Liver (tissue), 9 donors: Measurements from ENCODE around the gene RPS6KA5. TPM values are rescaled to one million over a fixed set of nuclear protein-coding genes. Genes with fewer than 3 reads are reported as not detected.
"Not testable (repeated sequence)": the region's sequence is repeated elsewhere in the genome, so short reads cannot be mapped to it uniquely, and the experiment has no call there.

ENCODE experiments used
- DNase-seq: peaks from one replicate; pipeline ENCODE4 v3.0.0-alpha.2; 2017; ENCODE audit warnings: low spot score
- H3K27ac ChIP-seq, 2 donors: one replicate each; pipeline ENCODE4 v1.7.0; 2013; ENCODE audit warnings: inconsistent platforms in 2 of 2, low read length in 2 of 2, control low read depth in 1 of 2, low read depth in 1 of 2, mild to moderate bottlenecking in 1 of 2
- H3K27me3 ChIP-seq, 4 donors: one replicate each; pipeline versions ENCODE4 v1.6.1 to v1.7.0; 2013; ENCODE audit warnings: low read length in 3 of 4, inconsistent platforms in 1 of 4, mild to moderate bottlenecking in 1 of 4, moderate library complexity in 1 of 4; ENCODE audit not compliant: control insufficient read depth in 4 of 4, insufficient read depth in 4 of 4
- H3K36me3 ChIP-seq, 4 donors: one replicate each; pipeline versions ENCODE4 v1.6.1 to v1.7.0; 2013; ENCODE audit warnings: low read length in 3 of 4, mild to moderate bottlenecking in 3 of 4, low read depth in 1 of 4, moderate library complexity in 1 of 4; ENCODE audit not compliant: control insufficient read depth in 4 of 4, insufficient read depth in 3 of 4
- H3K4me1 ChIP-seq, 4 donors: one replicate each; pipeline versions ENCODE4 v1.6.1 to v1.7.0; 2013; ENCODE audit warnings: low read length in 3 of 4, mild to moderate bottlenecking in 3 of 4, moderate library complexity in 1 of 4; ENCODE audit not compliant: control insufficient read depth in 4 of 4, insufficient read depth in 4 of 4
- H3K4me3 ChIP-seq, 3 donors: one replicate each; pipeline versions ENCODE4 v1.6.1 to v1.7.0; 2013; ENCODE audit warnings: low read length in 3 of 3, control low read depth in 1 of 3, low read depth in 1 of 3, mild to moderate bottlenecking in 1 of 3
- H3K9ac ChIP-seq, 2 donors: one replicate each; pipeline ENCODE4 v1.7.0; 2013; ENCODE audit warnings: low read length in 2 of 2, mild to moderate bottlenecking in 2 of 2, moderate library complexity in 2 of 2, control low read depth in 1 of 2, low read depth in 1 of 2
- H3K9me3 ChIP-seq, 4 donors: one replicate each; pipeline versions ENCODE4 v1.6.1 to v1.7.0; 2013; ENCODE audit warnings: low read length in 3 of 4; ENCODE audit not compliant: control insufficient read depth in 4 of 4
- EGR1 ChIP-seq, 2 donors: IDR thresholded peaks; 2 replicates each; pipeline ENCODE4 v1.6.1; 2016 to 2018; ENCODE audit warnings: antibody characterized with exemption in 2 of 2, low read depth in 2 of 2
- RAD21 ChIP-seq, 2 donors: IDR thresholded peaks; 2 replicates each; pipeline ENCODE4 v1.6.1; 2016; ENCODE audit warnings: antibody characterized with exemption in 2 of 2, mild to moderate bottlenecking in 2 of 2
- SP1 ChIP-seq: IDR thresholded peaks from 2 replicates; pipeline ENCODE4 v1.6.1; 2018; ENCODE audit warnings: antibody characterized with exemption, mild to moderate bottlenecking
- TAF1 ChIP-seq: conservative IDR thresholded peaks from 2 replicates; pipeline ENCODE4 v1.6.1; 2016; ENCODE audit warnings: antibody characterized with exemption, mild to moderate bottlenecking
- YY1 ChIP-seq: IDR thresholded peaks from 2 replicates; pipeline ENCODE4 v1.6.1; 2016; ENCODE audit warnings: antibody characterized with exemption, mild to moderate bottlenecking
- WGBS: extraction: QIAGEN DNeasy Blood & Tissue Kit; methylation state at CpG from one replicate; pipeline ENCODE4 v1.1.7; 2013; 5-methylcytosine and 5-hydroxymethylcytosine counted together
- polyA plus RNA-seq, 2 donors: library from polyadenylated mRNA; stranded (reverse) in 1 of 2; unstranded in 1 of 2; fragments of 200-250 nt in 1 of 2; fragments of >200 nt in 1 of 2; fragmentation: Nextera tagmentation in 1 of 2; extraction: Ambion mirVana in 1 of 2; gene quantifications; one replicate each; pipeline versions ENCODE4 v1.2.1 to v1.2.3, GENCODE V29; 2013 to 2015
- total RNA-seq, 2 donors: library from RNA; depleted of rRNA; stranded (reverse); fragments of >200 nt; gene quantifications; one replicate each; pipeline ENCODE4 v1.2.3, GENCODE V29; 2014
- TF ChIP-seq, protein P1 (sequence below): IDR thresholded peaks from 2 replicates; pipeline ENCODE4 v1.6.1; 2016; ENCODE audit warnings: antibody characterized with exemption
- TF ChIP-seq, protein P2 (sequence below): IDR thresholded peaks from 2 replicates; pipeline ENCODE4 v1.6.1; 2016; ENCODE audit warnings: antibody characterized with exemption, mild to moderate bottlenecking
- donor health status: healthy.
- donor health status: healthy.
- donor health status: healthy.
- donor health status: healthy.
- donor health status: healthy.

RPS6KA5 gene
- total and polyA plus RNA-seq, 4 donors = 0.52 to 2.3 (median 1.3) TPM

GRCh38 chr14:91100102-91100501, 39.7 kb upstream of the RPS6KA5 start:
- H3K36me3 ChIP-seq = no peaks in the 10 kb centered on the region
- H3K9ac ChIP-seq = no peak overlapping the region
- no peak overlapping the region for H3K27ac ChIP-seq
- no peaks in the 10 kb centered on the region for H3K27me3 ChIP-seq
- WGBS = 83% methylated on average over 5 of the region's 5 CpGs
- TF ChIP-seq TAF1 (no peak), SP1 (no peak), YY1 (no peak)
- TF ChIP-seq, protein P1, sequence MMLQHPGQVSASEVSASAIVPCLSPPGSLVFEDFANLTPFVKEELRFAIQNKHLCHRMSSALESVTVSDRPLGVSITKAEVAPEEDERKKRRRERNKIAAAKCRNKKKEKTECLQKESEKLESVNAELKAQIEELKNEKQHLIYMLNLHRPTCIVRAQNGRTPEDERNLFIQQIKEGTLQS = no peak
- TF ChIP-seq, protein P2, sequence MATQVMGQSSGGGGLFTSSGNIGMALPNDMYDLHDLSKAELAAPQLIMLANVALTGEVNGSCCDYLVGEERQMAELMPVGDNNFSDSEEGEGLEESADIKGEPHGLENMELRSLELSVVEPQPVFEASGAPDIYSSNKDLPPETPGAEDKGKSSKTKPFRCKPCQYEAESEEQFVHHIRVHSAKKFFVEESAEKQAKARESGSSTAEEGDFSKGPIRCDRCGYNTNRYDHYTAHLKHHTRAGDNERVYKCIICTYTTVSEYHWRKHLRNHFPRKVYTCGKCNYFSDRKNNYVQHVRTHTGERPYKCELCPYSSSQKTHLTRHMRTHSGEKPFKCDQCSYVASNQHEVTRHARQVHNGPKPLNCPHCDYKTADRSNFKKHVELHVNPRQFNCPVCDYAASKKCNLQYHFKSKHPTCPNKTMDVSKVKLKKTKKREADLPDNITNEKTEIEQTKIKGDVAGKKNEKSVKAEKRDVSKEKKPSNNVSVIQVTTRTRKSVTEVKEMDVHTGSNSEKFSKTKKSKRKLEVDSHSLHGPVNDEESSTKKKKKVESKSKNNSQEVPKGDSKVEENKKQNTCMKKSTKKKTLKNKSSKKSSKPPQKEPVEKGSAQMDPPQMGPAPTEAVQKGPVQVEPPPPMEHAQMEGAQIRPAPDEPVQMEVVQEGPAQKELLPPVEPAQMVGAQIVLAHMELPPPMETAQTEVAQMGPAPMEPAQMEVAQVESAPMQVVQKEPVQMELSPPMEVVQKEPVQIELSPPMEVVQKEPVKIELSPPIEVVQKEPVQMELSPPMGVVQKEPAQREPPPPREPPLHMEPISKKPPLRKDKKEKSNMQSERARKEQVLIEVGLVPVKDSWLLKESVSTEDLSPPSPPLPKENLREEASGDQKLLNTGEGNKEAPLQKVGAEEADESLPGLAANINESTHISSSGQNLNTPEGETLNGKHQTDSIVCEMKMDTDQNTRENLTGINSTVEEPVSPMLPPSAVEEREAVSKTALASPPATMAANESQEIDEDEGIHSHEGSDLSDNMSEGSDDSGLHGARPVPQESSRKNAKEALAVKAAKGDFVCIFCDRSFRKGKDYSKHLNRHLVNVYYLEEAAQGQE = no peak
- H3K9me3 ChIP-seq = no peaks in the 10 kb centered on the region
- no peak for DNase-seq
- no peaks in the 10 kb centered on the region for H3K4me1 ChIP-seq
- H3K4me3 ChIP-seq = no peak overlapping the region

- no peaks in the 10 kb centered on the region for H3K9me3 ChIP-seq
- no peak for DNase-seq
- H3K4me3 ChIP-seq = no peak overlapping the region
- no peak overlapping the region for H3K27ac ChIP-seq
- no peak for TF ChIP-seq EGR1 (IDR thresholded peaks at IDR 0.05; ENCODE audit: low read depth in 2 of 2)
- TF ChIP-seq RAD21 (IDR thresholded peaks at IDR 0.05) = no peak
- TF ChIP-seq, protein P2 = no peak
- TF ChIP-seq SP1 = no peak
- no peaks in the 10 kb centered on the region for H3K4me1 ChIP-seq
- H3K27me3 ChIP-seq = no peaks in the 10 kb centered on the region
- H3K36me3 ChIP-seq = no peaks in the 10 kb centered on the region
- WGBS = 79% methylated on average over 3 of the region's 3 CpGs
- H3K9ac ChIP-seq = no peak overlapping the region
Observed at GRCh38 chr14:91098591-91098990, 38.1 kb upstream of the RPS6KA5 start.

- H3K9ac ChIP-seq, H3K4me1 ChIP-seq, H3K36me3 ChIP-seq, H3K9me3 ChIP-seq, H3K4me3 ChIP-seq, DNase-seq, H3K27ac ChIP-seq, H3K27me3 ChIP-seq: not testable (repeated sequence)
- 93% methylated on average over 5 of the region's 5 CpGs for WGBS
Observed at GRCh38 chr14:91097657-91098056, 37.2 kb upstream of the RPS6KA5 start.
